ENCODE measurements around the gene PTPRN2.
"Not testable (repeated sequence)": the region's sequence is repeated elsewhere in the genome, so short reads cannot be mapped to it uniquely, and the experiment has no call there.

The PTPRN2 gene

DNA sequence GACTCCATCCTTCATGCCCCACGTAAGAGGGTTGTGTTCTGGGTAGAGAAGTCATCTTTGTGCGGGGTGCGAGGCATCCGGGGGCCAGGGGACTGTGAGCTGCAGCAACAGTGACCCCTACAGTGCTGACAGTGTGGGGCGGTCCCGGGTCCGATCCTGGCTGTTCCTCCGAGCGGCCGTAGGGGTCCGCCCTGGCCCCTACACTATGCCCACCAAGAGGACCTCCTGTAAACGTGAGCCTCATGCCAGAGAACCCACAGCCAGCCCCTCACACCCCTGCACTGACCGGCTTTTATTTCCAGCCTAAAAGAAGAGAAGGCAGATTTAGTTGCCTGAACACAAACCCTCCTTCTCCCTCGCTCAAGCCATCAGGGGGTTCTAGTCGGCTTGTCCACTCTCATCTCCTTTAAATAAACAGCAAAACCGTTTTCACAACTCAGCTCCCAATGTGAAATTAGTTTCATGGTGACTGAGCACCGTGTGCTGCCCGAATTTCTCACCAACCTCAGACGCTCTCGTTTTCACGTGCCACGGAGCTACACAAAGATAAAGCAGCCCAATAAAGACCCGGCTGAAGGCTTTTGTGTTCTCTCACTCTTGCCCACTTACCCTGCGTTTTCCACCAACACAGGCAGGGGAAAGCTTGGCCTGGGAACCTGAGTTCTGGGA lies 588.6 kb downstream of the PTPRN2 start:
- no peak for DNase-seq

DNA sequence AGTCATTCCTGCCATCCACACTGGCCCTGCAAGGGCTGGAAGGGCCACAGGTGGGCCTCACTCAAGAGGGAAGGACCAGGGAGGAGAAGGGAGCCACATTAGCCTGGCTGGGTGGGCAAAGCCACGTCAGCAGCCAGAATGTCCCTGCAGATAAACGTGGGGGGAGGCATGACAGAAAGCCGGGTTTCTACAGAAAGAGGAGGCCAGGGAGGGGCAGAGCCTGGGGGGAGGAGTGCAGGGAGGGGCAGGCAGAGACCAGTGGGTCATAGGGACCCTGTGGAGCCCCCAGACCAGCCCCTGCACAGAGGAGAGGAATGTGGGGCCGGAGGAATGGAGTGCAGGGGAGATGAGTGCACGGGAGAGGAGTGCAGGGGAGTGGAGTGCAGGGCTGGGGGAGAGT lies 590.2 kb downstream of the PTPRN2 start:
- DNase-seq: no peak

DNA sequence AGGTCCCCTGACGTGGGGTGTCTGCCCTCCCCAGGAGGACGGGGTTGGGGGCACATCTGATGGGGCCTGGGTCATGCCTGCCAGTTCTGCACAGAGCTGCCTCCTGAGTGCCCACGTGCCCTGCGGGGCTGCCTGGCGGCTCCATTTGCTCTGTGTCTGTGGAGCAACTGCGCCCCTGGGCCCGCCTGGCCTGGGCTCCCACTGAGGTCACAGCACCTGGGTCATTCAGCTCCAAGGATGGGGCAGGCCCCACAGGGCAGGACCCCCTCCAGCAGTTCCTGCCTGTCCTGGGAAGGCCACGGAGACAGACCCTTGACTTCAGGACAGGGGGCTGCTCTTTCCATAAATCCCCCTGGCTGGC lies 590.6 kb downstream of the PTPRN2 start:
- no peak for DNase-seq

DNA sequence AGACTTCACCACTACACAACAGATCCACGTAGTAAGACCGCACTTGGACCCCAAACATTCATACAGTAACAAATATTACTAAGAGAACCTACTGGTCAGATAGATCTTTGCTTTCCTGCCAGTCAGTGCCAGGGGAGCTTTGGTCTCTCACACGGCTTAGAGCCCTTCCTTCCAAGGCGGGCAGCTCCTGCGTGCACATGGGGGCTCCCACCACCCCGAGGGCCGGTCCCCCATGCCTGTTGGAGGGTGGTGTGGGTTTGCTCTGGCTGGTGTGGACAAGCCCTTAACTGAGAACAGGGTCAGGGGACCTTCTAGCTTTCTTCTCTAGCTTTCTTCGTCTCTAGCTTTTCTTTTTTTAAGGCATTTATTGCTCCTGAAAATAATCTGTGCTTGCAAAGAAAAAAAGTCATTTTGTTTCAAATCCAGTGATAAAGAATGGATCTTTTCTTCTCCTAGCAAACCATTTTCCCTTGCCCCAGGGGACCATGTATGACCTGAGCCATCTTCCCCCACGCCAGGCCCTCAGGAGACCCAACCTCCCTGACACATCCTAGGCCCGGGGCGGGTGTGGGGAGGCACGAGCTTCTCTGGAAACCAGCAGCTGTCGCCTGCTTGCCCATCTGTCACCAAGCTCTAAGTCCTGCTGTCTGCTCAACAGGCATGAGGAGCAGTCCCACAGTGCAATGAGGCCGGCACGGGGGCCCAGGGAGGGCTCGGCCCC lies 591.1 kb downstream of the PTPRN2 start:
- no peak for DNase-seq

DNA sequence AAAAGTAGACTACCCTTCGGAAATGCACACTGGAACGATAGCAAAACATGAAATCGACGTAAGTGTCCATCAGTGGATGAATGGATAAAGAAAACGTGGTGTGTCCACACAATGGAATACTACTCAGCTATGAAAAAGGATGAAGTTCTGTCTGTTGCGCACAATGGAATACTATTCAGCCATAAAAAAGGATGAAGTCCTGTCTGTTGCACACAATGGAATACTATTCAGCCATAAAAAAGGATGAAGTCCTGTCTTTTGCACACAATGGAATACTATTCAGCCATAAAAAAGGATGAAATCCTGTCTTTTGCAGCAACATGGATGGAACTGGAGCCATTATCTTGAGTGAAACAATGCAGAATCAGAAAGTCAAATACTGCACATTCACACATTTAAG lies 591.8 kb downstream of the PTPRN2 start:
- DNase-seq: no peak

DNA sequence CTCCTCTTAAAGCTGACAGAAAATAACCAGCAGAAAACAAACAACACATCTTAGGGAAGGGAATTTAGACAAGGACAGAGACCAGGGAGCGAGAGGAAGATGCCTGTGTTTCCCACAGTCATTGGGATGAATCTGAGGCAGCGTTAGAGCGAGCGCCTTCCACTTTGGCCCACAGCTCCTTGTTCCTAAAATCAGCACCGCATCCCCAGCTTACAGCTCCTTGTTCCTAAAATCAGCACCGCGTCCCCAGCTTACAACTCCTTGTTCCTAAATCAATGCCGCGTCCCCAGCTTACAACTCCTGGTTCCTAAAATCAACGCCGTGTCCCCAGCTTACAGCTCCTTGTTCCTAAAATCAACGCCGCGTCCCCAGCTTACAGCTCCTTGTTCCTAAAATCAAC lies 593.3 kb downstream of the PTPRN2 start:
- DNase-seq: no peak

DNA sequence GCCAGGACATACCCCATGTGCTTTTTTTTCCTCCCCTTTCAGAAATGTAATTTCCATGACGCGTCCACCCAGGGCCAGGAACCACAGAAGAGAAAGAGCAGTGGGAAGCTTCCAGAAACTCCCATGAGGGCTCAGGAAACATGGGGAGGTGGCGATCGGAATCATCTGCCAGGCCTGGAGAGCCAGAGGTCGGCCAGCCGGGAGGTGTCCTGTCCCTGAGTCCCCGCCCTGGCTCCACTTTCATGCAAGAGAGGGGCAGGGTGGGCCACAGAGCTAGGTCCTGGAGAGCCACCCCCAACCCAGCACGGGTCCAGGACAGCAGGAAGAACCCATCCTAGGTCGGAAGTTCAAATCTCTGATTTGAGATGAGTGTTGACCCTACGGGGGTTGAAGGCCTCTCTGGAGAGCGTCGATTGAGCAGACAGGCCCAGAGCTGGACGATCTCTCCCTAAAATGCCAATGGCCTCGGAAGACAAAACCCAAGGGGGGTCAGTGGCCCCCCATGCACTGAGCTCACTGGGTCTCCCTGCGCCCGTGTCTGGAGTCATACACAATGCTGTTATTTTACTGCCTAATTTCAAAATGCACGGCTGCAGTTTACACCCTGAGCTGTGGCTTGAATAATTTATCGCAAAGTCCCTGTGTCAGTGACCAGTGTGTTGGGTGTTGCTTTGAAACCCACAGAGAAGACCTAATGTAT lies 594.1 kb downstream of the PTPRN2 start:
- no peak for DNase-seq

DNA sequence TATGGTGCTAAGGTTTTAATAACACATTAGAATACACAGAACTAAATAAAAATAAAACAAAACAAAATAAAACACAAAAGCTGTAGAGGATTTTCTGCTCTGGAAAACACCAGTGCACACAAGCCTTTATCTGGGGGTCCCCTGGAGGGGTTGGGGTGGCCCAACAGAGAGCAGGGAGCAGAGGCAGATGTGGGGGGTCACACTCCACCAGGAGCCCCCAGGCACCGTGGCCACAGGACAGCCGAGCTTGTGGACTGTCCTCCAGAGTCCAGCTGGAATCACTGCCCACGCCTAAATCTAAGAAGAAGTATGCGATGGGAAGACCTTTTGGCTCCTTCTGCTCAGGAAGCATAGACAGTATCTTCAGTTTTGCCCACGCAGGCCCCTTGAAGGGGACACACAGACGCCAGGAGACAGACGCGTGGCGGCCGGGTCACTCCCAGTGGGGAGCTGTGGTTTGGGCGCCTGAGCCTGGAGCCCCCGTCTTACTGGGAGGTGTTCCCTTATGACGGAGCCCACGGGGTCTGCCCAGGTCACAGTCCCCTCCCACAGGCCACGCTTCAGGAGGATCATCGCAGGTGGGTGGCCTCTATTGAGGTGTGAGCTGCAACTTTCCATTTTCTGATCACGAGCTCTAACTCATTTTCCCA lies 595.0 kb downstream of the PTPRN2 start:
- no peak for DNase-seq

DNA sequence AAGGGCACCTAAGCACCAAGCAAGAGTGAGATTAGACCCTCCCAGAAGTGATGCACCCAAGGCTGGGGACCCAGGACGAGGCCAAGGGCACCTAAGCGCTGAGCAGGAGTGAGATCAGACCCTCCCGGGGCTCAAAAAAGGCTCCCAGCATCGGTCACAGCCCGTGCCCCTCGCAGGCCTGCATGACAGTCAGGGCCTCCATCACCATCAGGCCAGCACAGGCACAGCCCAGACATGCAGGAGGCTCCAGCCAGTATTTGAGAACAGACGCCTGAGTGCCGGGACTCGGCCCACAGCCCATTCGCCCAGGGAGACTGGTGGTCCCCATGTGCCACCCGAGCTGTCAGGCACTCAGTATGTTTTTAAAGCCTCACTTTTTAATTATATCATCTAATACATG lies 595.9 kb downstream of the PTPRN2 start:
- no peak for DNase-seq

DNA sequence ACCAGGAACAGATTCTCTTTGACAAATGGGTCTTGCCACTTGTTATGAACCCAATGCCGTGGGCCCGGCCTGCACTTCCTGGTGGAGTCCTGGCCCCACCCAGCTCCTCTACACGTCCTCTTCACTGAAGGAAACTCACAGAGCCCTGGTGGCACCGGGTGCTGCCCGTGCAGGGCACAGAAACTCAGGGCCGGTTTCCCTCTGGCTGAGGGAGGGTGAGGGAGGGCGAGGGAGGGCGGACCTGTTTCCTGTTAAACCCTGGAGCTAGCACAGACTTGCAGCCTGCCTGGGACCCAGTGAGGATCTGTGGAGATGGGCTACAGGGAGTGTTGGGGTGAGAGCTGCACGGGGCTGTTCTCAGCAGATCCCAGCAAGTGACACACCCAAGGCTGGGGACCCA lies 596.3 kb downstream of the PTPRN2 start:
- no peak for DNase-seq

DNA sequence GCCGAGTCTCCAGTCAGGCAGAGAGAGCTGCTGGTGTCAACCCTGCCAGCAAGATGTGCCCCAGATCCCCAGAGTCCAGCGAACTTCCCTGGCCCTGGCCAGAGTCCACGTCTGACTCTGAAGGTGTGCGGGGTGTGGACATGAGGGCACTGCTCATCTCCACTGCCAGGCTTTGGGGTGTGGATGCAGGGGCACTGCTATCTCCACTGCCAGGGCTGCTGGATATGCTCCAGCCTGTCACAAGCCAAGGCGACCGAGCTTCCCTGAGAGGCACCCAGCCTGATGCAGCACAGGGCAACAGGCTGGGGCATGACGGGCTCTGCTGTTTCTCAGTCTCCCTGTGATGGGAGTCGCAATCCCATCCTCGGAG lies 596.8 kb downstream of the PTPRN2 start:
- DNase-seq: no peak

DNA sequence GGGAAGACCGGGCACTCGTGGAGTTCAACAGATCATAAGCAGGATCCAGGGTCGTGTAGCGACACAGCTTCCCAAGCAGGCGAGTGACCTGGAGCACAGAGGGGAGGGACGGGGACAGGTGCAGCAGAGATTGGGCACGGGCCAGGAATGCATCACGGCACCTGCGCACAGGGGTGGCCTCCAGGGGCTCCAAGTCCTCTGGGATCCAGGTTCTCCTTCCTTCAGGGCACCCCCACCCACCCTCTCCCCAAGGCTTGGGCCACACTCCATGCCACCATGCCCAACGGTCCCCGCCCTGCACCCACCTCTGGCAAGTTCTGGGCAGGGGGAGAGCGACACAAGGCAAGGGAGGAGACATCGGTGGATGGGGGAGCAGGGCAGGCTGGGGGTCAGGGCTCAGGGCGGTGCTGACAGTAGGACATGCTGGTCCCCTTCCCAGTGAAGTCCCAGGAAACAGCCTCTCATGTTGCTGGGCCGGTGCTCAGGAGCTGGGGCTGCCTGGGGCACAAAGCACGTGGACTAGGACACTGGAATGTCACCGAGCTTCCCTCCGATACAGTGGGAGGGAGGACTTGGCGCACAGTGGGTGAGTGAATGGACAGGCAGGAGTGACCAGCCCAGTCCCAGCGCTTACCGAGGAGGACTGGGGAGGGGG lies 597.3 kb downstream of the PTPRN2 start:
- DNase-seq: no peak

DNA sequence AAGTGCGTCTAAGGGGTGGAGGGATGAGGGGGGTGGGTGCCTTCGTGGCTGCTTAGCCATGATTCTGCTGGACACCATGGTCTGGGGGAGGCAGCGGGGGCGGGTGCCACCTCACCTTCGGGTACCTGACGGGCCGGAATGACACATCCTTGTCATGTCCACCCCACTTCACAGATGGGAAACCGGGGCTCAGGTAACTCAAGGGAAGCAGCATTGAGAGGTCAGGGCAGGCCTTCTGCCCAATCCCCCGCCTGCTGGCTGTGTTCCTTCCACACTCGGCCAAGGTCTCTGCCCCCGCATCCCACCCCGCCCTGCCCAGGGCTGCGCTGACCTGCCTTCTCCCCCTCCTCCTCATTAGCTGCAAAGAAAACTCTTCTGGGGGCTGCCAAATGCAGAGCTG lies 598.0 kb downstream of the PTPRN2 start:
- no peak for DNase-seq

DNA sequence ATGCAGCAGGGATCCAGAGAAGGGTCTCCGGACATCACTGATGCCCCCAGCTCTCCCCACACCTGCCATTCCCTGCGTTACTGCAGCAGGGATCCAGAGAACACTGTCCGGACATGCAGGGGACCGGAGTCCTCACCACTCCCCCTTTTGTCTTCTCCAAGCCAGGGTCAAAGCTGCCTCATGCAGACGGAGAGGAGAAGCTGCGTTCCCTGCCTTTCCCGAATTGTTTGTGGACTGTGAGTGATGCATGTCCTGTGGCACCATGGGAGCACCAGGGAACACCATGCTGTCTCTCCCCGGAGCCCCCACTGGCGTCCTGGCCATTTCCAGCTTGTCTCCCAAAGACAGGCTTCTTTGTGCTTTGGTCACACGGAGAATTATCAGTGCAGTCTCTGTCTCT lies 599.7 kb downstream of the PTPRN2 start:
- DNase-seq: no peak

DNA sequence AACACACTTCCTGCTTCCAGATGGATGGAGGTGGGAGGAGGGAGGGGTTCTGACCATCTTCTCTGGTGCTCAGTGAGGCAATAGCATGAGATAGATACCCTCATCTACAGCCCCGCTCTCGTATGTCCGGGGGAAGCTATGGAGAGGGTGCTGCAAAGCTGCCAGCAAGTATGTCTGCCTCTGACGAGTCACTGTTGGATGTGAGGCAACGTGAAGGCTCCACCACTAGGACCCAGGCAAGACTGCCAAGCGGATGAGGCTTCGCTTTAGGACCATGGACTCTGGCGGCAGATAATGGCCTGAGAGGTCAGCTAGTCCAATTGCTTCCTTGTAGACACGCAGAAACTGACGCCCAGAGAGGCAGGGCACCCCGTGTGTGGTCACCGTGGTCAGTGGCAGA lies 601.6 kb downstream of the PTPRN2 start:
- DNase-seq: no peak

DNA sequence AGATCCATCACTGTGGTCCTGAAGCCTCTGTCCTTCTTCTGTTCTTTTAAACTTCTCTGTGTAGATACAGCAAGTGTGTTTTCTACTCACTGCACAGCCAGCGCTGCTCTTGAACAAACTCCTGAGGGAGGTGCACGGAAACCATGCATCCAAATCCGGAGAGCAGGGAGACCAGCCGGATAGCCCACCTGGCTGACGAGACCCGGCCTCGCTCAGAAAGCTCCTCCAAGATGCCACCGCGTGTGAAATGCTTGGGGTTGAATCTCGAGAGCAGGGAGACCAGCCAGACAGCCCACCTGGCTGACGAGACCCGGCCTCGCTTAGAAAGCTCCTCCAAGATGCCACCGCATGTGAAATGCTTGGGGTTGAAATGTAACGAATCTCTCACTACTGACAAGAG lies 602.0 kb downstream of the PTPRN2 start:
- DNase-seq: no peak

DNA sequence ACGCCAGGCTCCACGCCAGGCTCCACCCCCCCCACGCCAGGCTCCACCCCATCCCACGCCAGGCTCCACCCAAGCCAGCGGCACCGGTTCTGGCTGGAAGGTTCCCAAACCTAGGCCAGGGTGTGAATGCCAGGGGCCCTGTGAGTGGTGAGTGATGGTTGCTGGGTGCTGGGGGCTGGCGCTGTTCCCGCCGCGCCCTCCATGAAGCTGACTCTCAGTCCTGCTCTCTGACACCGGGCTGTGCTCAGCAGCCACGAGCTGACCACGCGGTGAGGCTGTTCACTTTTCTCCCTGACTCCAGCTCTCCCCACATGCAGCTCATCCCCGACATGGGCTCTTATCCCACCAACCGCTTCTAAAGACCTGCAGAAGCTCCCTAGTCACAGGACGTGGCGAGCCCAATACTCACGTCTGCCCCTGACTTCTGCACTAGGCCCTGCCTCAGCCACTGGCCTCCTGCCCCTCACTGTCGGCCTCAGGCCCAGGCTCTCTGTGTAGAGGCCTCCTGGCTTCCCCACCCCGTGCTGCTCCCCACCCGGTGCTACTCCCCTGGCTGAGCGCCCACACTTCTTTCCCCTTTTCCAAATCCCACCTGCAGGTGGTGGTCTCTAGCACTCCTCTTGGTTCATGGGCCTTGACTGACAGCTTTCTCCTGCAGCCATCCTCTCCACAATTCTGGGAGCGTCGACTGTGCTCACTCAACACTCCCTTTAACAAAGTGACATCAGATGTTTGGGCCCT lies 603.0 kb downstream of the PTPRN2 start:
- DNase-seq: no peak

DNA sequence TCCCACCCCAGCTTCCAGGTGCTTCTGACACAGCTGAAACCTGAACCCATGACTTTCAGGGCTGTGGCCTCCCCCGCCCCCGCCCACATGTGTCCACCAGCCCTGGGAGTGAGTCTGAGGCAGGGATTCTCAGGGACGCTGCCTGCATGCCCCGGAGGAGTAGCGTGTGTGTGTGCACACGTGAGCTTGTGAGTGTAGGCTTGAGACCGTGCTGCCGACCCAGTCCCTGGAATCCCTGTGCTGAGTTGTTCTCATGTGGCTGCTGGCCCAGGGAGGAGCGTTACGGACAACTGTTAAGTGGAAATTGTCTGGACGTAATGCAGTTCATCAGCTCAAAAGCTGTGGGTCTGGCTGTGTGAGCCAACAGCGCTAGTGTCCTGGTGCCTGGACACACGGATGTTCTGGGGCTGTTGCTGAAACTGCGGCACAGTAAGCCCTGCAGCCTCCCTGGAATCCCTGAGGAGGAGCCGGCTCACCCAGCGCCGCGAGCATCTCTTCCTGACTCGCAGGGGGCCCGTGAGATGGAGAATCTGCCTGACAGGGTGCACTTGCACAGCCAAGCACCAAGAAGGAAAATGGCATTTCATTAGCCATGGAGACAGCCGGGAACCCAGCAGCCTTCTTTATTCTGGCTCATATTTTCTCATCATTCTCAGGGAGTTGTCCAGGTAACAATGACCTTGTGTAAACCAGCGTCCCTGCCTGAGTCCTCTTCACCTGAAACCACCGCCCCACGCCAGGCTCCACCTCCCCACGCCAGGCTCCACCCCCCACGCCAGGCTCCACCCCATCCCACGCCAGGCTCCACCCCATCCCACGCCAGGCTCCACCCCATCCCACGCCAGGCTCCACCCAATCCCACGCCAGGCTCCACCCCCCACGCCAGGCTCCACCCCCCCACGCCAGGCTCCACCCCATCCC lies 603.9 kb downstream of the PTPRN2 start:
- no peak for DNase-seq

DNA sequence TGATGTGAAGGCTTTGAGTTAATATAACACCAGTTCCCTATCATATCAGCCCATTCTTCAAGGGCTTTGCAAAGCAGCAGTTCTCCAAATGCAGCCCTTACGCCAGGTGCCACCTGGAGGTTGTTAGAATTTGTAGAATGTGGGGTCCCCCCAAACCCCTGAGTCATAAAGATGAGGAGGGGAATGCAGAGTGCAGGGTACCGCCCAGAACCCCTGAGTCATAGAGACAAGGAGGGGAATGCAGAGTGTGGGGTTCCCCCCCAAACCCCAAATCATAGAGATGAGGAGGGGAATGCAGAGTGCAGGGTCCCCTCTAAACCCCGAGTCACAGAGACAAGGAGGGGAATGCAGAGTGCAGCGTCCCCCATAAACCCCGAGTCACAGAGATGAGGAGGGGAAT lies 605.8 kb downstream of the PTPRN2 start:
- no peak for DNase-seq

DNA sequence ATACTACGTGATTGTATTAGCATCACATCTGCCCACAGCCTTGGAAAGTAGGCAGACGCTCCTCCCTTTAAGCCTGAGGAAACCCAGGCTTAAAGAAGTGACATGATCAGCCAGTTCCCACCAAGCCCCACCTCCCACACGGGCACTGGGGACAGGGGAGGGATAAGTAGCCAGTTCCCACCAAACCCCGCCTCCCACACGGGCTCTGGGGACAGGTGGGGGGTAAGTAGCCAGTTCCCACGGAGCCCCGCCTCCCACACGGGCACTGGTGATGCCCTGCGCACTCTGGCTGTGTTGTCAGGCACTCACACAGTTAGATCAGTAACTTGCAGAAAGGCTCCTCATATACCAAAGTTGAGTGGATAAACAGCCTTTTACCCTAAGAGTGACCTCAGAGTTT lies 606.8 kb downstream of the PTPRN2 start:
- DNase-seq: no peak

DNA sequence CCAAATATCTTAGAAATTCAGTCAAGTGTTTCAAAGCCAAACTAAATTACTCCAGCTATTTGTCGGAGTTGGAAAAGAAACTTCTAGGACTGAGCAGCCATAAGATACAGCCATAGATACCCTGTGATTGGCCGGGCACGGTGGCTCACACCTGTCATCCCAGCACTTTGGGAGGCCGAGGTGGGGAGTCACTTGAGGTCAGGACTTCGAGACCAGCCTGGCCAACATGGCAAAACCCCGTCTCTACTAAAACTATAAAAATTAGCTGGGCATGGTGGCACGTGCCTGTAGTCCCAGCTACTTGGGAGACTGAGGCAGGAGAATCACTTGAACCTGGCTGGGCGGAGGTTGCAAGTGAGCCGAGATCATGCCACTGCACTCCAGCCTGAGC lies 607.3 kb downstream of the PTPRN2 start:
- not testable (repeated sequence) for DNase-seq
